Astrocyte (in vitro differentiated cells and primary cell): ENCODE measurements around the gene SLC24A4.

Source experiments
- EZH2 ChIP-seq: IDR thresholded peaks from 2 replicates; pipeline ENCODE4 v1.6.1; 2012; ENCODE audit warnings: mild to moderate bottlenecking, low read length, inconsistent platforms; ENCODE audit not compliant: insufficient read depth
- TF ChIP-seq, protein P1 (sequence below): IDR thresholded peaks from 2 replicates; pipeline ENCODE4 v1.5.1; 2011; ENCODE audit warnings: low read depth, mild to moderate bottlenecking, inconsistent platforms, low read length, moderate library complexity; ENCODE audit not compliant: insufficient read depth

DNA sequence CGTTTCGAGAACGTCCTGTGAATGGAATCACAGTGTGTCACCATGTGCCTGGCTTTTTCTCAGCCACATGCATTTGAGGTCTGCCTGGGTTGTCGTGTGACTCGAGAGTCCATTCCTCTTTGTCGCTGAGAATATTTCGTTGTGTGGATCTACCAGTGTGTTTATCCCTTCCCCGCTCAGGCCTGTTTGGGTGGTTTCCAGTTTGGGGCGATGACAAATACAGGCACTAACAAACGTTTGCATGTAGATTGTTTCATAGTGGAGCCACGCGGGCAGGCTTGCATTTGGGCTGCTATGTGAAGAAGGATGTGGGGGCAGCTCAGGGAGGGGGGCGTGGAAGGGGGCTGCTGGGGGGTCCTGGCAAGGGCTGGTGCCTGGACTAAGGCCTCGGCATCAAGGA lies 204.8 kb downstream of the SLC24A4 start:
- TF ChIP-seq, protein P1, sequence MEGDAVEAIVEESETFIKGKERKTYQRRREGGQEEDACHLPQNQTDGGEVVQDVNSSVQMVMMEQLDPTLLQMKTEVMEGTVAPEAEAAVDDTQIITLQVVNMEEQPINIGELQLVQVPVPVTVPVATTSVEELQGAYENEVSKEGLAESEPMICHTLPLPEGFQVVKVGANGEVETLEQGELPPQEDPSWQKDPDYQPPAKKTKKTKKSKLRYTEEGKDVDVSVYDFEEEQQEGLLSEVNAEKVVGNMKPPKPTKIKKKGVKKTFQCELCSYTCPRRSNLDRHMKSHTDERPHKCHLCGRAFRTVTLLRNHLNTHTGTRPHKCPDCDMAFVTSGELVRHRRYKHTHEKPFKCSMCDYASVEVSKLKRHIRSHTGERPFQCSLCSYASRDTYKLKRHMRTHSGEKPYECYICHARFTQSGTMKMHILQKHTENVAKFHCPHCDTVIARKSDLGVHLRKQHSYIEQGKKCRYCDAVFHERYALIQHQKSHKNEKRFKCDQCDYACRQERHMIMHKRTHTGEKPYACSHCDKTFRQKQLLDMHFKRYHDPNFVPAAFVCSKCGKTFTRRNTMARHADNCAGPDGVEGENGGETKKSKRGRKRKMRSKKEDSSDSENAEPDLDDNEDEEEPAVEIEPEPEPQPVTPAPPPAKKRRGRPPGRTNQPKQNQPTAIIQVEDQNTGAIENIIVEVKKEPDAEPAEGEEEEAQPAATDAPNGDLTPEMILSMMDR, result no peak
- TF ChIP-seq EZH2, result no peak
